Chondrocyte (in vitro differentiated cells): ENCODE results near the gene GPR108. TPM values are rescaled to one million over a fixed set of nuclear protein-coding genes. Genes with fewer than 3 reads are reported as not detected.

ENCODE experiments used
- DNase-seq: peaks from one replicate; pipeline ENCODE4 v3.0.0; 2021; ENCODE audit warnings: mixed read lengths, low spot score
- H3K27ac Mint-ChIP-seq: one replicate; pipeline ENCODE4 v1.8.0; 2021; ENCODE audit warnings: mild to moderate bottlenecking, moderate library complexity, mixed read lengths; ENCODE audit not compliant: unreplicated experiment
- H3K27me3 Mint-ChIP-seq: 2 replicates; pipeline ENCODE4 v1.8.0; 2021; ENCODE audit warnings: low read depth, mixed read lengths
- H3K36me3 Mint-ChIP-seq: 2 replicates; pipeline ENCODE4 v1.8.0; 2021; ENCODE audit warnings: low read depth, mixed read lengths
- H3K4me1 Mint-ChIP-seq: 2 replicates; pipeline ENCODE4 v1.8.0; 2021; ENCODE audit warnings: low read depth, mild to moderate bottlenecking, mixed read lengths
- H3K4me3 Mint-ChIP-seq: one replicate; pipeline ENCODE4 v1.8.0; 2021; ENCODE audit warnings: mild to moderate bottlenecking, moderate library complexity, mixed read lengths; ENCODE audit not compliant: unreplicated experiment
- H3K9me3 Mint-ChIP-seq: 2 replicates; pipeline ENCODE4 v1.8.0; 2021; ENCODE audit warnings: low read depth, mixed read lengths
- CTCF ChIP-seq: fragments of 200-600 bp; sonication (generic); IDR thresholded peaks from 2 replicates; pipeline ENCODE4 v1.5.0; 2021; ENCODE audit warnings: antibody characterized with exemption, mild to moderate bottlenecking, moderate library complexity
- total RNA-seq: library from RNA; stranded (reverse); gene quantifications from 3 replicates; pipeline ENCODE4 v1.2.1, GENCODE V29; 2021

The GPR108 gene
- total RNA-seq, 1 donor from 2014 or later: 39.8 TPM

DNA sequence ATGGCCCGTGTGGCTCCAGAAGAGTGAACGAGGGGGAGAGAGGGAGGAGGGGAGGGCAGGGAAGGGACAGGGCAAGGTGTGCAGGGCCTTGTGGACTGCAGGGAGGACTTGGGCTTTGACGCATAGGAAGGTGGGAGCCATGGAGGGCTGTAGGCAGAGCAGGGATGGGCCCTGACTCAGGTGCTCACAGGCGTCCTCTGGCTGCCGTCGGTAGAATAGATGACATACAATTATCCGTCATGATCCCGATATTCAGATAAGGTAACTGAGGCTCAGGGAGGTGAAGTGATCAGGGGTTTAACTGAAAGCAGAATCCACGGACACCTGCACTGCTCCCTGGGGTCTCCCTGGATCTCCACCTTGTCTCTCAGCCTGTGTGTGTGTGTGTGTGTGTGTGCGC, 20.3 kb downstream of the GPR108 start:
- Mint-ChIP-seq H3K27me3 (peaks cover 23% of the 10 kb centered on the region), H3K36me3 (no peaks in the 10 kb centered on the region), H3K27ac (no peak overlapping the region), H3K4me3 (no peak overlapping the region), H3K9me3 (no peaks in the 10 kb centered on the region), H3K4me1 (no peaks in the 10 kb centered on the region)
- TF ChIP-seq CTCF: peak; percentile 33
- DNase-seq: no peak

GRCh38 chr19:6716610-6716970, 20.8 kb downstream of the GPR108 start:
- Mint-ChIP-seq H3K27ac (no peak overlapping the region), H3K36me3 (no peaks in the 10 kb centered on the region), H3K4me3 (no peak overlapping the region), H3K4me1 (no peaks in the 10 kb centered on the region), H3K9me3 (no peaks in the 10 kb centered on the region), H3K27me3 (peaks cover 22% of the 10 kb centered on the region)
- DNase-seq: no peak
- no peak for TF ChIP-seq CTCF

DNA sequence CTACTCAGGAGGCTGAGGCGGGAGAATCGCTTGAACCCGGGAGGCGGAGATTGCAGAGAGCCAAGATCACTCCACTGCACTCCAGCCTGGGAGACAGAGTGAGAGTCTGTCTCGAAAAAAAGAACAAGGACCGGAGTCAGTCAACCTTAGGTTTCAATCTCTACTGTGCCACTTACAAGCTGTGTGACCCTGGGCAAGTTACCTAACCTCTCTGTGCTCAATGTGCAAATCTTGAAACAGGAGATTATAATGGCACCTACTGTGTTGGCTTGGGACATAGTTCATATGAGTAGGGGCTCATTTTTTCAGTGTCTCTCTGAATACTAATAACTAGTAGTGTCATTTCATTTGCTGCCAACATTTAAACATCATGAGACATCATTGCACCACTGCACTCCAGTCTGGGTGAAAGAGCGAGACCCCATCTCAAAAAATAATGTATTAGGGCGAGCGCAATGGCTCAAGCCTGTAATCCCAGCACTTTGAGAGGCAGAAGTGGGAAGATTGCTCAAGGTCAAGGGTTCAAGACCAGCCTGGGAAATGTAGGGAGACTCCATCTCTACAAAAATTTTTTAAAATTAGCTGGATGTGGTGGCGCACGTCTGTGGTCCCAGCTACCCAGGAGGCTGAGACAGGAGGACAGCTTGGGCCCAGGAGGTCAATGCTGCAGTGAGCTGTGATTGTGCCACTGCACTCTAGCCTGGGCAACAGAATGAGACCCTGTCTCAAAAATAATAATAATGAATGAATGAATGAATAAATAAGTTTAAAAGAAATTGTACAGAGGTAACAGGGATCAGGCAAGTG, 22.4 kb downstream of the GPR108 start:
- H3K4me1 Mint-ChIP-seq: no peaks in the 10 kb centered on the region
- no peaks in the 10 kb centered on the region for H3K36me3 Mint-ChIP-seq
- peaks cover 31% of the 10 kb centered on the region for H3K27me3 Mint-ChIP-seq
- H3K9me3 Mint-ChIP-seq: no peaks in the 10 kb centered on the region
- no peak for DNase-seq
- TF ChIP-seq CTCF: no peak
- no peak overlapping the region for H3K27ac Mint-ChIP-seq
- H3K4me3 Mint-ChIP-seq: no peak overlapping the region

- no peaks in the 10 kb centered on the region for H3K4me1 Mint-ChIP-seq
- no peaks in the 10 kb centered on the region for H3K36me3 Mint-ChIP-seq
- no peak for TF ChIP-seq CTCF
- H3K9me3 Mint-ChIP-seq: no peaks in the 10 kb centered on the region
- DNase-seq: no peak
- H3K4me3 Mint-ChIP-seq: no peak overlapping the region
- H3K27ac Mint-ChIP-seq: no peak overlapping the region
- H3K27me3 Mint-ChIP-seq: peaks cover 31% of the 10 kb centered on the region
Observed at GRCh38 chr19:6713773-6714692, 23.3 kb downstream of the GPR108 start.
